ENCODE data around the gene KLHL6. TPM values are rescaled to one million over a fixed set of nuclear protein-coding genes. Genes with fewer than 3 reads are reported as not detected.
"Not testable (repeated sequence)": the region's sequence is repeated elsewhere in the genome, so short reads cannot be mapped to it uniquely, and the experiment has no call there.

Gene KLHL6
- total RNA-seq, 1 donor from 2014 or later = not detected

- Mint-ChIP-seq H3K4me3 (ENCODE audit: unreplicated experiment) (peak overlapping the region; percentile 97), H3K36me3 (ENCODE audit: unreplicated experiment) (peaks cover 14% of the 10 kb centered on the region), H3K27me3 (ENCODE audit: unreplicated experiment) (peaks cover 19% of the 10 kb centered on the region), H3K27ac (ENCODE audit: unreplicated experiment) (peak overlapping the region; percentile 95), H3K9me3 (ENCODE audit: unreplicated experiment) (peaks cover 18% of the 10 kb centered on the region), H3K4me1 (ENCODE audit: unreplicated experiment) (peaks cover 31% of the 10 kb centered on the region)
- peak; percentile 93 for DNase-seq (ENCODE audit: extremely low spot score, unreplicated experiment)
- no peak for TF ChIP-seq CTCF (IDR thresholded peaks at IDR 0.05)
Observed at GRCh38 chr3:183447206-183448001, 108.1 kb downstream of the KLHL6 start.

- Mint-ChIP-seq H3K9me3 (ENCODE audit: unreplicated experiment) (peaks cover 18% of the 10 kb centered on the region), H3K4me3 (ENCODE audit: unreplicated experiment) (peak overlapping the region; percentile 97), H3K27ac (ENCODE audit: unreplicated experiment) (peak overlapping the region; percentile 95), H3K27me3 (ENCODE audit: unreplicated experiment) (peaks cover 23% of the 10 kb centered on the region), H3K4me1 (ENCODE audit: unreplicated experiment) (peaks cover 31% of the 10 kb centered on the region), H3K36me3 (ENCODE audit: unreplicated experiment) (peaks cover 10% of the 10 kb centered on the region)
- TF ChIP-seq CTCF (IDR thresholded peaks at IDR 0.05) = no peak
- no peak for DNase-seq (ENCODE audit: extremely low spot score, unreplicated experiment)
Observed at GRCh38 chr3:183446838-183447205, 108.7 kb downstream of the KLHL6 start.

- no peak overlapping the region for H3K27ac Mint-ChIP-seq (ENCODE audit: unreplicated experiment)
- H3K4me3 Mint-ChIP-seq (ENCODE audit: unreplicated experiment) = no peak overlapping the region
- H3K9me3 Mint-ChIP-seq (ENCODE audit: unreplicated experiment) = peaks cover 23% of the 10 kb centered on the region
- TF ChIP-seq CTCF (IDR thresholded peaks at IDR 0.05) = no peak
- DNase-seq (ENCODE audit: extremely low spot score, unreplicated experiment) = no peak
- H3K36me3 Mint-ChIP-seq (ENCODE audit: unreplicated experiment) = peaks cover 10% of the 10 kb centered on the region
- peaks cover 24% of the 10 kb centered on the region for H3K4me1 Mint-ChIP-seq (ENCODE audit: unreplicated experiment)
- H3K27me3 Mint-ChIP-seq (ENCODE audit: unreplicated experiment) = peaks cover 36% of the 10 kb centered on the region
Observed at GRCh38 chr3:183444748-183445147, 110.8 kb downstream of the KLHL6 start.

- peak; percentile 10 for DNase-seq (ENCODE audit: extremely low spot score, unreplicated experiment)
- TF ChIP-seq CTCF (IDR thresholded peaks at IDR 0.05) = no peak
- Mint-ChIP-seq H3K4me1 (ENCODE audit: unreplicated experiment) (peaks cover 13% of the 10 kb centered on the region), H3K4me3 (ENCODE audit: unreplicated experiment) (no peak overlapping the region), H3K36me3 (ENCODE audit: unreplicated experiment) (peaks cover 10% of the 10 kb centered on the region), H3K27ac (ENCODE audit: unreplicated experiment) (no peak overlapping the region), H3K9me3 (ENCODE audit: unreplicated experiment) (peaks cover 23% of the 10 kb centered on the region), H3K27me3 (ENCODE audit: unreplicated experiment) (peaks cover 41% of the 10 kb centered on the region)
Observed at GRCh38 chr3:183443395-183444385, 111.8 kb downstream of the KLHL6 start.

- no peak overlapping the region for H3K4me3 Mint-ChIP-seq (ENCODE audit: unreplicated experiment)
- peaks cover 10% of the 10 kb centered on the region for H3K36me3 Mint-ChIP-seq (ENCODE audit: unreplicated experiment)
- peaks cover 23% of the 10 kb centered on the region for H3K9me3 Mint-ChIP-seq (ENCODE audit: unreplicated experiment)
- no peak for DNase-seq (ENCODE audit: extremely low spot score, unreplicated experiment)
- no peak for TF ChIP-seq CTCF (IDR thresholded peaks at IDR 0.05)
- H3K27me3 Mint-ChIP-seq (ENCODE audit: unreplicated experiment) = peaks cover 41% of the 10 kb centered on the region
- no peak overlapping the region for H3K27ac Mint-ChIP-seq (ENCODE audit: unreplicated experiment)
- peaks cover 6% of the 10 kb centered on the region for H3K4me1 Mint-ChIP-seq (ENCODE audit: unreplicated experiment)
Observed at GRCh38 chr3:183442994-183443393, 112.5 kb downstream of the KLHL6 start.

GRCh38 chr3:183440521-183440920 lies 115.0 kb downstream of the KLHL6 start:
- H3K4me1 Mint-ChIP-seq (ENCODE audit: unreplicated experiment); DNase-seq (ENCODE audit: extremely low spot score, unreplicated experiment); H3K27ac Mint-ChIP-seq (ENCODE audit: unreplicated experiment); H3K36me3 Mint-ChIP-seq (ENCODE audit: unreplicated experiment); H3K4me3 Mint-ChIP-seq (ENCODE audit: unreplicated experiment): not testable (repeated sequence)
- peaks cover 23% of the 10 kb centered on the region for H3K9me3 Mint-ChIP-seq (ENCODE audit: unreplicated experiment)
- peaks cover 47% of the 10 kb centered on the region for H3K27me3 Mint-ChIP-seq (ENCODE audit: unreplicated experiment)
